Stimulated activated CD8-positive, alpha-beta memory T cell treated with anti-CD3 and anti-CD28 coated beads, Interleukin-7, amount 100 ng/mL, for 1 hour (primary cell): ENCODE results near the gene KCNK6.

Experiments
- DNase-seq, 2 donors: peaks; one replicate each; pipeline ENCODE4 v3.0.0-alpha.2; 2020; ENCODE audit warnings: low read depth in 2 of 2

Gene KCNK6

DNA sequence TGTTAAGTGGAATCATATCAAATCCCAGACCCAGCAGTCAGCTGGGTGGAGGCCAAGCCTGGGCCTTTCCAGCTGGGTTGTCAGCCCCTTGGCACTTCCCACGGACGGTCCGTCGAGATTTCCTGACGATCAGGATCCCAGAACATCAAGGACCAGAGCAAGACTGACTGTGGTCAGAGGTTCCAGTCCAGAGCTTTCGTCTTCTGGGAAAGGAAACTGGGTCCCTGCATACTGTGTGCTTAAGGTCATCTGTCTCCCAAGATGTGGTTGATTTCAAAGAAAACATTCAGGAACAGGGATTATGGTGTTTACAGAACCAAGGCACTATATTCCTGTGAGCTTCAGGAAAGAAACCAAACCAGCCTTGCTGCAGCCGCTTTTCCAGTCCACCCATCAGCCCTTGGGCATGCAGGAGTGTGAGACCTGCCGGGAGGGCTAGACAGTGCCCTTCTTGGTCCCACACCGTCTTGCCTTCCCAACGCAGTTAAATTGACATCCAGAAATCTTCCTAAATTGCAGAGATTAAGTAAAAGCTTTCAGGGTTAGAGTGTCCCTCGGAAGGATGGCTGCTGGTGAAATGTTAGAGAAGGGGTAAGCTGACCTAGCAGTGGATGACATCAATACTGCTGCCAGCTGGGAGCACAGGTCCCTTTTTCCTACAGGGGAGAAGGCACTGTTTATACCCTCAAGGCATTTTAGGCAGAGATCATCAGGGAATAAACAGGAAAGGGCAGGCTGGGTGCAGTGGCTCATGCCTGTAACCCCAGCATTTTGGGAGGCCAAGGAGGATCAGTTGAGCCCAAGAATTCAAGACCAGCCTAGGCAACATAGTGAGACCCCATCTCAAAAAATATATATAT is 20.6 kb upstream of the KCNK6 start:
- no peak for DNase-seq

GRCh38 chr19:38303517-38304351 is 15.9 kb upstream of the KCNK6 start, which contains the start of gene C19orf33:
C19orf33 (plus strand) TSS chr19:38304251; CDS start chr19:38304262, 11 bp downstream.
- DNase-seq: no peak

DNA sequence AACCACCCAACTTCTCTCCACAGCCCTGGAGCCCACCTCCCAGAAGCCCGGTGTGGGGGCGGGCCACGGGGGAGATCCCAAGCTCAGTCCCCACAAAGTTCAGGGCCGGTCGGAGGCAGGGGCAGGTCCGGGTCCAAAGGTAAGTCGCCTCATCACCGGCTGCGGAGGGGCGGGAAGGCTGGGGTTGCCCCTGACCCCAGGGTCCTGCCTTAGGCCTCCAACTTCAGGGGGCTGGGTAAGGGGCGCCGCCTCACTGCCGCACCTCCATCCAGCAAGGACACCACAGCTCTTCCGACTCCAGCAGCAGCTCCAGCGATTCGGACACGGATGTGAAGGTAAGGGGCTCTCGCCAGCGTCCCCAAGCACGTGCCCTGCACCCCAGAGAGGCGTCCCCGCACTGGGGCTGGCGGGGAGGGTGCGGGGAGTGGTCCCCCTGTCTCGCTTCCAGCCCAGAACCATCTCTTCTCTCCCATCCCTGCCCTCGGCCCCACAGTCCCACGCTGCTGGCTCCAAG is 15.2 kb upstream of the KCNK6 start:
- DNase-seq: no peak

- no peak for DNase-seq
These were observed 14.7 kb upstream of the KCNK6 start for GRCh38 chr19:38304866-38305429.

- no peak for DNase-seq
These were observed 13.4 kb upstream of the KCNK6 start for GRCh38 chr19:38306236-38306635.

DNA sequence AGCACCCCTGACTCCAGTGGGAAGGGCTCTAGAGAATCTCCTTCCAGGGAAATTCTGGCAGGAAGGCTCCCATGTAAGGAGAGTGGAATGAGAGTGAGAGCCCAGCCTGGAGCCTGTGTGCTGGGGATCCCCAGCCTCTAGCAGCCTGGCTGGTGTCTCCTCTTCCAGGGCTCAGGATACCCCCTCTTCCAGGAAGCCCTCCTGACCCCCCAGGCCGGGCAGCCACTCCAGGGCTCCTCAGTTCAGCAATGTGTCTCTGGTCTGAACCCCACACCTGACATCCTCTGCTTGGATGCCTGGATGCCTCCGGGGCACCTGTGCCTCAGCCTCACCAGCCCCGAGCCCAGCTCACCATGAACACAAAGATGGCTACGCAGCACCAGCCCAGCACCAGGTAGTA is 12.6 kb upstream of the KCNK6 start:
- DNase-seq: no peak

GRCh38 chr19:38307597-38307996 is 12.0 kb upstream of the KCNK6 start:
- DNase-seq: no peak

DNA sequence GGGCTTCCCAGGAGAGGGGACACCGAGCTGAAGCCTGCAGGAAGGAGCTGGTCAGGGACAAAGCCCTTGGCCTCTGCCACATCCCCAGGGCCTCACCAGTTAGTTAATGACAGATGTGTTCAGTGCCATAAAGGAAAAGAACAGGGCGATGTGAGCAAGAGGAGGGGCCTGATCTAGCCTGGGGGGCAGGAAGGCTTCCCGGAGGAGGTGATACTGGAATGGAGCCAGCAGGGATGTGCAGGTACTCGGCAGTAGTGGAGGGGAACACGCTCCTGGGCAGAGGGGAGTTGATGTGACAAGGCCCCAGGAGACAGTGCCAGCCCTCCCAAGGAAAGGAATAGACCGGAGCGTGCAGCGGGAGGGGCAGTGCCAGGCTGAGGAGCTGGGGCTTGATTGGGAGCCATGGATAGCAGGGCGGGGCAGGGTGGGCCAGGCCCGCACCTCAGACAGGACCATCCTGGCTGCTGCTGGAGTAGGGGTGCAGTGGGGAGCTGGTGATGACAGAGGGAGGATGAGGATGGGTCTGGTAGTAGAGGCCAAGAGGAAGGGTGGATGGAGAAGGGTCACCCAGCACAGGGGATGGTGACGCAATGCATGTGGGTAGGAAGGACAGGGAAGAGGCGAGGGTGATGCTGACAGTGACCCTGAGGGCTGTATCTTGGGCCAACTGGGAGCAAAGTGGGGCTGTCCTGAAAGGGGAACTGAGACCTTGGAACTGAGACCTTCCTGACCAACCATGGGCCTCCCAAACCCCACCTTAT is 11.5 kb upstream of the KCNK6 start:
- no peak for DNase-seq

- no peak for DNase-seq
These were observed 10.6 kb upstream of the KCNK6 start for GRCh38 chr19:38308926-38309614.

DNA sequence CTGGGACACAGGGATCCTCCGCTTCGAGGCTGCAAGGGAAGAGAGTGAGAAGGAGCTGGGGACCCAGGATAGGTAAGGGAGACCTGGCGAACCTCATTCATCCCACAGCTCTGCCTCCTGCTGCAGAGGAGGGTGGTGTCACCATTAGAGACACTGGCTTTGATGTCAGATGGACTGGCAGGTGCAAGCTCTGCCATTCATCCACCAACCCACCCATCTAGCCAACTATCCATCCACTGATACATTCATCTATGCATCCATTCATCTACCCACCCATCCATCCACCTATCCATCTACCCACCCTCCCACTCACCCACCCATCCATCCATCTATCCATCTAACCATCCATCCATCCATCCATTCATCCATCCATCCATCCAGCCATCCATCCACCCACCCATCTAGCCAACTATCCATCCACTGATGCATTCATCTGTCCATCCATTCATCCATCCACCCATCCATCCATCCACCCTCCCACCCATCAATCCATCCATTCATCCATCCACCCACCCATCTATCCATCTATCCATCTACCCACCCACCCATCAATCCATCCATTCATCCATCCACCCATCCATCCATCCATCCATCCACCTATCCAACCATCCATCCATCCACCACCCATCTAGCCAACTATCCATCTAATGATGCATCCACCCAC is 9.9 kb upstream of the KCNK6 start:
- no peak for DNase-seq

DNA sequence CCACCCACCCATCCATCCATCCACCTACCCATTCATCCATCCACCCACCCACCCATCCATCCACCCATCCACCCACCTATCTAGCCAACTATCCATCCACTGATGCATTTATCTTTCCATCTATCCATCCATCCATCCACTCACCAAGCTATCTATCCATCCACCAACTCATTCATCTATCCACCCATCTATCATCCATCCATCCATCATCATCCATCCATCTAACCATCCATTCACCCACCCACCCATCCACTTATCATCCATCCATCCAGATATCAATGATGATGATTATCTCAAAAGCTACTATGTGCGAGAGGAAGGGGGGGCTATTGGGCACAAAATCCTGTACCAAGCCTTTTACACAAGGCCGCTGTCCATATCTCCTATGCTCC is 9.4 kb upstream of the KCNK6 start:
- DNase-seq: no peak

DNA sequence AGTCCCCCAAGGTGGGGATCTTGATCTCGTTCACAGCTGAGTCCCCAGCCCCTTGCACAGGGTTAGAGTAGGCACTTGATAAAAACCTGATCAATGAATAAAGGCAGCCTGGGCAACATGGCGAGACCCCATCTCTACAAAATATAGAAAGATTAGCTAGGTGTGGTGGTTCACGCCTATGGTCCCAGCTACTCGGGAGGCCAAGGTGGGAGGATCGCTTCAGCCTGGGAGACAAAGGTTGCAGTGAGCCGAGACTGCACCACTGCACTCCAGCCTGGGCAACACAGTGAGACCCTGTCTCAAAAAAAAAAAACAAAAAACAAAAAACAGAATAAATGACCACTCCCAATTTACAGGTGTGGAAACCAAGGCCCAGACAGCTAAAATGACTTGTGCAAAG is 8.7 kb upstream of the KCNK6 start:
- no peak for DNase-seq

- DNase-seq: peak; percentile 85 to 87
These were observed 3.8 kb upstream of the KCNK6 start, which contains the start of gene YIF1B for GRCh38 chr19:38315657-38316476. YIF1B (minus strand) TSS chr19:38315947; CDS start chr19:38315917, 30 bp downstream.

DNA sequence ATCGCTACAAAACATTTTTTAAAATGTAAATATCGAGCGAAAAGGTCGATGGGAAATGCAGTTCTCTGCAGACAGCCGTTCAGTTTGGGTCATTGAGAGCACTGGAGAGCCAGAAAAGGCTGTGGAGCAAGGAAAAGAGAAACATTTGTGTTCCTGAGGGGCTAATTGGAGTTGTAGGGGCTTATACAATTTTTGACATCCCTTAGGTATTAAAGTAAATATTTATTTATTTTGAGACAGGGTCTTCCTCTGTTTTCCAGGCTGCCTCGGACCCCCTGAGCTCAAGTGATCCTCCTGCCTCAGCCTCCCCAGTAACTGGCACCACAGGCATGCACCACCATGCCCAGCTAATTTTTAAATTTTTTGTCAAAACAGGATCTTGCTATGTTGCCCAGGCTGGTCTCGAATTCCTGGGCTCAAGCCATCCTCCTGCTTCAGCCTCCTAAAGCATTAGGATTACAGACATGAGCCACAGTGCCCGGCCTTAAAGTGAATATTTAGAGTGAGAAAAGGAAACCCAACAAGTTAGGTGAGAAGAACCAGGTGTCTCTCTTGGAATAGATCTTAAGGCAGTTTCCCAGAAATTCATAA is 3.1 kb upstream of the KCNK6 start:
- DNase-seq: no peak

- no peak for DNase-seq
These were observed 2.5 kb upstream of the KCNK6 start for GRCh38 chr19:38317104-38317612.

- no peak for DNase-seq
These were observed 985 bp upstream of the KCNK6 start for GRCh38 chr19:38318660-38319059.

- DNase-seq: no peak
These were observed 1.3 kb downstream of the KCNK6 start for GRCh38 chr19:38320969-38321339.

DNA sequence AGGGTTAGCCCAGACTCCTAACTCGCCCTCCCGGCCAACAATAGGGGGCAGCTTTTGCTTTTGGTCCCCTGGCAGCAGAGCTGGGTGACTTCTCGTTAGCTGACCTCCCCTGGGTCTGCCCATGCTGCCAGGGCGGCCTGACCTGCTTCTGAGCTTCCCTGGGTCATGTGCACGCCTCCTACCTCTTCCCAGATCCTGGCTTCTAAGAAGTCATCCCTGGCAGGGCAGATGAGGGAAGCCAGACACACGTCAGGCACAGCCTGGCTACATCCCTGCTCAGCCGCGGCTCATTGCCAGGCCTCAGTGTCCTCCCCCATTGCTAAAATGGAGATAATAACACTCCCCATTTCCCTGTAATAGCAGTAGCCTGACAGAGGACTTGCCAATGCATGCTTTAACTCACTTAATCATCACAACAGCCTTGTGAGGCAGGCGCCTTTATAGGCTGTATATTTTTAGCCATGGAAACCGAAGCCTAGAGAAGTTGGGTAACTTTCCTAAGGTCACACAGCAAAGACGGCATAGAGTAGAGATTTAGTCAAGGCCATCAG is 2.1 kb downstream of the KCNK6 start:
- no peak for DNase-seq

DNA sequence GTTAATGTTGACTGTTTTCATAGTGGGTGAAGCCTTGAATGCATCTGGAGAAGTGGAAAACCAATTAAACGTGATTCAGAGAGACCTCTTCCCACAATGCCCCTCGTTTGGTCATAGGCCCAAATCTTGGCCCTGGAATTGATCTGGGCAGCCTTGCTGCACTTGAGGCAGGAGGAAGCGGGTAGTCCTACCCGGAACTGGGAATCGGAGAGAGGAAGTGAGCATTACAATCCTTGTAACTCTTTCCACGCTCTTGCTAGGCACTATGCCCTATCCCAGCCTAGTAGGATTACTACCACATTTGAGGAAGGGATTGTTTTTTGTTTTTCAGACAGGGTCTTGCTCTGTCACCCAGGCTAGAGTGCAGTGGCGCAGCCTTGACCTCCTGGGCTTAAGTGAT is 3.6 kb downstream of the KCNK6 start:
- DNase-seq: no peak
